ENCODE results near the gene ABCA3. TPM values are rescaled to one million over a fixed set of nuclear protein-coding genes. Genes with fewer than 3 reads are reported as not detected.

ABCA3 gene
- total RNA-seq, 2 donors from 2014 or later = 3.3 to 3.5 TPM

- WGBS, 2 experiments (ENCODE audit: insufficient coverage in 1 of 2, insufficient read length in 1 of 2) = 86 to 88% methylated on average over 15 to 26 of the region's 26 CpGs
- no peak overlapping the region for H3K4me3 Mint-ChIP-seq
- H3K27me3 Mint-ChIP-seq (ENCODE audit: insufficient read depth) = no peaks in the 10 kb centered on the region
- Histone ChIP-seq H3K9ac (ENCODE audit: extremely low read depth, low read length, poor library complexity, severe bottlenecking) (no peak overlapping the region), H3K36me3 (ENCODE audit: control insufficient read depth, insufficient read depth, low read length) (no peaks in the 10 kb centered on the region), H3K27me3 (ENCODE audit: control insufficient read depth, insufficient read depth, low read length, poor library complexity, severe bottlenecking) (no peaks in the 10 kb centered on the region), H3K9me3 (ENCODE audit: control insufficient read depth, low read length) (no peaks in the 10 kb centered on the region), H3K4me1 (ENCODE audit: control insufficient read depth, insufficient read depth, low read length) (no peaks in the 10 kb centered on the region), H3K4me3 (ENCODE audit: low read length) (no peak overlapping the region), H3K27ac (ENCODE audit: low read depth, low read length) (no peak overlapping the region)
- TF ChIP-seq, protein P1, sequence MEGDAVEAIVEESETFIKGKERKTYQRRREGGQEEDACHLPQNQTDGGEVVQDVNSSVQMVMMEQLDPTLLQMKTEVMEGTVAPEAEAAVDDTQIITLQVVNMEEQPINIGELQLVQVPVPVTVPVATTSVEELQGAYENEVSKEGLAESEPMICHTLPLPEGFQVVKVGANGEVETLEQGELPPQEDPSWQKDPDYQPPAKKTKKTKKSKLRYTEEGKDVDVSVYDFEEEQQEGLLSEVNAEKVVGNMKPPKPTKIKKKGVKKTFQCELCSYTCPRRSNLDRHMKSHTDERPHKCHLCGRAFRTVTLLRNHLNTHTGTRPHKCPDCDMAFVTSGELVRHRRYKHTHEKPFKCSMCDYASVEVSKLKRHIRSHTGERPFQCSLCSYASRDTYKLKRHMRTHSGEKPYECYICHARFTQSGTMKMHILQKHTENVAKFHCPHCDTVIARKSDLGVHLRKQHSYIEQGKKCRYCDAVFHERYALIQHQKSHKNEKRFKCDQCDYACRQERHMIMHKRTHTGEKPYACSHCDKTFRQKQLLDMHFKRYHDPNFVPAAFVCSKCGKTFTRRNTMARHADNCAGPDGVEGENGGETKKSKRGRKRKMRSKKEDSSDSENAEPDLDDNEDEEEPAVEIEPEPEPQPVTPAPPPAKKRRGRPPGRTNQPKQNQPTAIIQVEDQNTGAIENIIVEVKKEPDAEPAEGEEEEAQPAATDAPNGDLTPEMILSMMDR (conservative IDR thresholded peaks at IDR 0.05) = no peak
- H3K4me1 Mint-ChIP-seq = no peaks in the 10 kb centered on the region
- H3K36me3 Mint-ChIP-seq (ENCODE audit: low read depth) = no peaks in the 10 kb centered on the region
- no peaks in the 10 kb centered on the region for H3K9me3 Mint-ChIP-seq
- no peak overlapping the region for H3K27ac Mint-ChIP-seq
- peak; percentile 38 for DNase-seq
Measured at GRCh38 chr16:2282866-2283555, 57.5 kb downstream of the ABCA3 start.

DNA sequence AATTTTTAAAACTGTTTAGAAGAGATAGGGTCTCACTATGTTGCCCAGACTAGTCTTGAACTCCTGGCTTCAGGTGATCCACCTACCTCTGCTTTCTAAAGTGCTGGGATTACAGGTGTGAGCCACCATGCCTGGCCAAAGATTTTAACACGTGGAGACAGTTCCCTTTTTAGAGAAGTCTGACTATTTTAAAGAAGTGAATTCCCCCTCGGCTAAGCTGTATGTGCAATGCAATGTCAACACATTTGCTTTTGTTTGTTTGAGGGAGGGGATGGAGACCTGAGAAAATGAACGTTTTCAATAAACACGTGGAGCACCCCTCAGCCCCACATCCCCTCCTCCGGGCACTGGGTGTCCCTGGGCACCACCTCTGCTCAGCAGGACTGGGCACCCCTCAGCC, 58.3 kb downstream of the ABCA3 start:
- H3K27ac Mint-ChIP-seq = no peak overlapping the region
- no peaks in the 10 kb centered on the region for H3K4me1 Mint-ChIP-seq

DNA sequence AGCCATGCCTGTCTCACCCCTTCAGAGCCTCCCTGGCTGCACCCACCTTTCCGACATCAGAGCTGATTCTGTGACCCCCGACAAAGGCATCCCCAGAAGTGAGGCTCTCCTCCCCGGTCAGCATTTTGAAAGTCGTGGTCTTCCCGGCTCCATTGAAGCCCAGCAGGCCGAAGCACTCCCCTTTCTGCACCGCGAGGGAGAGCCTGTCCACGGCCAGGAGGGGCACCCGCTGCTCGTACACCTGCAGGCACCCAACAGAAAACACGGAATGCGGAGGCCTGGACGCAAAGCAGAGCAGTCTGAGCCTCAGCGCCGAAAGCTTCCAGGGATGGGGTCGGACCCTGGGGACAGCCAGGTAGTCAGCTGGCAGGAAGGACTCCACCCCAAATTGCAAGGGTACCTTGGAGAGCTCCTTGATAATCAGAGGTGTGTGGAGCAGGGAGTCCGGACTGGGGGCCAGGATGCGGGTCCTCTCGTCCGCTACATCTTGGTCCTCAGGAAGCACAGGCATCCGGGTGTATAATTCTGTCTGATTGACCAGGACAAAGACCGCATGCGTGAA, 59.5 kb downstream of the ABCA3 start:
- H3K9ac ChIP-seq (ENCODE audit: extremely low read depth, low read length, poor library complexity, severe bottlenecking) = no peak overlapping the region
- no peaks in the 10 kb centered on the region for H3K27me3 ChIP-seq (ENCODE audit: control insufficient read depth, insufficient read depth, low read length, poor library complexity, severe bottlenecking)
- H3K36me3 ChIP-seq (ENCODE audit: control insufficient read depth, insufficient read depth, low read length) = no peaks in the 10 kb centered on the region
- TF ChIP-seq, protein P1 (conservative IDR thresholded peaks at IDR 0.05) = no peak
- peak; percentile 69 for DNase-seq
- WGBS, 2 experiments (ENCODE audit: insufficient coverage in 1 of 2, insufficient read length in 1 of 2) = 90 to 95% methylated on average over 24 of the region's 24 CpGs
- Mint-ChIP-seq H3K4me1 (no peaks in the 10 kb centered on the region), H3K27me3 (ENCODE audit: insufficient read depth) (no peaks in the 10 kb centered on the region), H3K9me3 (no peaks in the 10 kb centered on the region), H3K4me3 (no peak overlapping the region), H3K36me3 (ENCODE audit: low read depth) (no peaks in the 10 kb centered on the region), H3K27ac (no peak overlapping the region)
- H3K9me3 ChIP-seq (ENCODE audit: control insufficient read depth, low read length) = no peaks in the 10 kb centered on the region
- H3K4me3 ChIP-seq (ENCODE audit: low read length) = no peak overlapping the region
- H3K4me1 ChIP-seq (ENCODE audit: control insufficient read depth, insufficient read depth, low read length) = no peaks in the 10 kb centered on the region
- H3K27ac ChIP-seq (ENCODE audit: low read depth, low read length) = no peak overlapping the region

More for the DNA sequence above, 58.3 kb downstream of the ABCA3 start:
- Histone ChIP-seq H3K4me1 (ENCODE audit: control insufficient read depth, insufficient read depth, low read length) (no peaks in the 10 kb centered on the region), H3K9me3 (ENCODE audit: control insufficient read depth, low read length) (no peaks in the 10 kb centered on the region), H3K27ac (ENCODE audit: low read depth, low read length) (no peak overlapping the region), H3K4me3 (ENCODE audit: low read length) (no peak overlapping the region), H3K27me3 (ENCODE audit: control insufficient read depth, insufficient read depth, low read length, poor library complexity, severe bottlenecking) (no peaks in the 10 kb centered on the region), H3K9ac (ENCODE audit: extremely low read depth, low read length, poor library complexity, severe bottlenecking) (no peak overlapping the region), H3K36me3 (ENCODE audit: control insufficient read depth, insufficient read depth, low read length) (no peaks in the 10 kb centered on the region)
- WGBS, 2 experiments (ENCODE audit: insufficient coverage in 1 of 2, insufficient read length in 1 of 2) = 69 to 86% methylated on average over 2 of the region's 5 CpGs
- Mint-ChIP-seq H3K4me3 (no peak overlapping the region), H3K36me3 (ENCODE audit: low read depth) (no peaks in the 10 kb centered on the region), H3K9me3 (no peaks in the 10 kb centered on the region), H3K27me3 (ENCODE audit: insufficient read depth) (no peaks in the 10 kb centered on the region)
- TF ChIP-seq, protein P1 (conservative IDR thresholded peaks at IDR 0.05) = no peak
- DNase-seq = no peak
